ENCODE results near the gene RNF114. TPM values are rescaled to one million over a fixed set of nuclear protein-coding genes. Genes with fewer than 3 reads are reported as not detected.
A peak's percentile ranks its signal among the peaks of the same experiment; 100 is the strongest.

Gene RNF114
- total and polyA plus RNA-seq, 5 donors: 42.8 to 50.0 (median 46.2) TPM

- DNase-seq (no peak), ATAC-seq (no peak)
- no peaks in the 10 kb centered on the region for H3K4me1 ChIP-seq (ENCODE audit: control insufficient read depth, insufficient read depth, low read length)
- no peaks in the 10 kb centered on the region for H3K27me3 ChIP-seq (ENCODE audit: control insufficient read depth, insufficient read depth)
- no peak overlapping the region for H3K4me3 ChIP-seq (ENCODE audit: low read length)
- H3K27ac ChIP-seq (ENCODE audit: low read length): no peak overlapping the region
- 92% methylated on average over 29 of the region's 29 CpGs for WGBS
- intact Hi-C loops (cut with DNase I): no loop called here
- no peaks in the 10 kb centered on the region for H3K9me3 ChIP-seq (ENCODE audit: control insufficient read depth, low read length)
Measured at GRCh38 chr20:49905415-49906091, 30.6 kb upstream of the RNF114 start.

- no peaks in the 10 kb centered on the region for H3K9me3 ChIP-seq (ENCODE audit: control insufficient read depth, low read length)
- no peaks in the 10 kb centered on the region for H3K4me1 ChIP-seq (ENCODE audit: control insufficient read depth, insufficient read depth, low read length)
- intact Hi-C loops (cut with DNase I): no loop called here
- no peaks in the 10 kb centered on the region for H3K27me3 ChIP-seq (ENCODE audit: control insufficient read depth, insufficient read depth)
- H3K27ac ChIP-seq (ENCODE audit: low read length): peak overlapping the region; percentile 13
- 82% methylated on average over 37 of the region's 37 CpGs for WGBS
- ATAC-seq (peak; percentile 5 to 28), DNase-seq (peak in 1 of 3 donors; percentile 61)
- no peak overlapping the region for H3K4me3 ChIP-seq (ENCODE audit: low read length)
Measured at GRCh38 chr20:49906101-49906604, 30.0 kb upstream of the RNF114 start.

GRCh38 chr20:49906615-49907154, 29.5 kb upstream of the RNF114 start:
- intact Hi-C loops (cut with DNase I): no loop called here
- no peak for ATAC-seq
- peak overlapping the region; percentile 13 for H3K27ac ChIP-seq (ENCODE audit: low read length)
- 85% methylated on average over 15 of the region's 15 CpGs for WGBS
- no peaks in the 10 kb centered on the region for H3K4me1 ChIP-seq (ENCODE audit: control insufficient read depth, insufficient read depth, low read length)
- DNase-seq: no peak
- H3K9me3 ChIP-seq (ENCODE audit: control insufficient read depth, low read length): no peaks in the 10 kb centered on the region
- H3K4me3 ChIP-seq (ENCODE audit: low read length): no peak overlapping the region
- H3K27me3 ChIP-seq (ENCODE audit: control insufficient read depth, insufficient read depth): no peaks in the 10 kb centered on the region

GRCh38 chr20:49907405-49908257, 28.6 kb upstream of the RNF114 start:
- H3K4me3 ChIP-seq (ENCODE audit: low read length): no peak overlapping the region
- no peak for DNase-seq
- peak overlapping the region; percentile 16 for H3K27ac ChIP-seq (ENCODE audit: low read length)
- no peaks in the 10 kb centered on the region for H3K4me1 ChIP-seq (ENCODE audit: control insufficient read depth, insufficient read depth, low read length)
- intact Hi-C loops (cut with DNase I): no loop called here
- ATAC-seq: peak in 1 of 2 donors; percentile 23
- WGBS: 86% methylated on average over 19 of the region's 19 CpGs
- no peaks in the 10 kb centered on the region for H3K27me3 ChIP-seq (ENCODE audit: control insufficient read depth, insufficient read depth)
- H3K9me3 ChIP-seq (ENCODE audit: control insufficient read depth, low read length): no peaks in the 10 kb centered on the region

- WGBS: 97% methylated on average over 11 of the region's 11 CpGs
- H3K27me3 ChIP-seq (ENCODE audit: control insufficient read depth, insufficient read depth): no peaks in the 10 kb centered on the region
- H3K4me1 ChIP-seq (ENCODE audit: control insufficient read depth, insufficient read depth, low read length): peaks cover under 1% of the 10 kb centered on the region
- H3K9me3 ChIP-seq (ENCODE audit: control insufficient read depth, low read length): no peaks in the 10 kb centered on the region
- no peak overlapping the region for H3K27ac ChIP-seq (ENCODE audit: low read length)
- ATAC-seq: no peak
- H3K4me3 ChIP-seq (ENCODE audit: low read length): no peak overlapping the region
- intact Hi-C loops (cut with DNase I): no loop called here
- no peak for DNase-seq
Measured at GRCh38 chr20:49908258-49908565, 28.0 kb upstream of the RNF114 start.

GRCh38 chr20:49909499-49910339, 26.5 kb upstream of the RNF114 start:
- ATAC-seq: peak; percentile 66

GRCh38 chr20:49910340-49910706, 25.9 kb upstream of the RNF114 start:
- peaks cover 10% of the 10 kb centered on the region for H3K4me1 ChIP-seq (ENCODE audit: control insufficient read depth, insufficient read depth, low read length)
- no peak overlapping the region for H3K4me3 ChIP-seq (ENCODE audit: low read length)
- DNase-seq (no peak), ATAC-seq (peak in 1 of 2 donors; percentile 6)
- no peaks in the 10 kb centered on the region for H3K27me3 ChIP-seq (ENCODE audit: control insufficient read depth, insufficient read depth)
- H3K9me3 ChIP-seq (ENCODE audit: control insufficient read depth, low read length): no peaks in the 10 kb centered on the region
- intact Hi-C loops (cut with DNase I): no loop called here
- H3K27ac ChIP-seq (ENCODE audit: low read length): peak overlapping the region; percentile 60
- 56% methylated on average over 4 of the region's 4 CpGs for WGBS

More at GRCh38 chr20:49909499-49910339, 26.5 kb upstream of the RNF114 start:
- H3K27me3 ChIP-seq (ENCODE audit: control insufficient read depth, insufficient read depth): no peaks in the 10 kb centered on the region
- no peak overlapping the region for H3K4me3 ChIP-seq (ENCODE audit: low read length)
- no peaks in the 10 kb centered on the region for H3K9me3 ChIP-seq (ENCODE audit: control insufficient read depth, low read length)
- peaks cover 10% of the 10 kb centered on the region for H3K4me1 ChIP-seq (ENCODE audit: control insufficient read depth, insufficient read depth, low read length)
- intact Hi-C loops (cut with DNase I): no loop called here
- H3K27ac ChIP-seq (ENCODE audit: low read length): peak overlapping the region; percentile 60
- WGBS: 56% methylated on average over 28 of the region's 28 CpGs
- DNase-seq: peak in 1 of 3 donors; percentile 65

- H3K9me3 ChIP-seq (ENCODE audit: control insufficient read depth, low read length): no peaks in the 10 kb centered on the region
- DNase-seq (no peak), ATAC-seq (no peak)
- H3K4me3 ChIP-seq (ENCODE audit: low read length): no peak overlapping the region
- peaks cover 13% of the 10 kb centered on the region for H3K4me1 ChIP-seq (ENCODE audit: control insufficient read depth, insufficient read depth, low read length)
- intact Hi-C loops (cut with DNase I): no loop called here
- no peaks in the 10 kb centered on the region for H3K27me3 ChIP-seq (ENCODE audit: control insufficient read depth, insufficient read depth)
- WGBS: 68% methylated on average over 16 of the region's 16 CpGs
- H3K27ac ChIP-seq (ENCODE audit: low read length): no peak overlapping the region
Measured at GRCh38 chr20:49913399-49914047, 22.7 kb upstream of the RNF114 start.

GRCh38 chr20:49914310-49915117, 21.7 kb upstream of the RNF114 start:
- peaks cover 13% of the 10 kb centered on the region for H3K4me1 ChIP-seq (ENCODE audit: control insufficient read depth, insufficient read depth, low read length)
- WGBS: 4% methylated on average over 19 of the region's 19 CpGs
- intact Hi-C loops (cut with DNase I): no loop called here
- peak overlapping the region; percentile 92 for H3K27ac ChIP-seq (ENCODE audit: low read length)
- peak overlapping the region; percentile 93 for H3K4me3 ChIP-seq (ENCODE audit: low read length)
- no peak for ATAC-seq
- H3K9me3 ChIP-seq (ENCODE audit: control insufficient read depth, low read length): no peaks in the 10 kb centered on the region
- H3K27me3 ChIP-seq (ENCODE audit: control insufficient read depth, insufficient read depth): no peaks in the 10 kb centered on the region
- no peak for DNase-seq

- WGBS: under 1% methylated on average over 23 of the region's 23 CpGs
- H3K27ac ChIP-seq (ENCODE audit: low read length): peak overlapping the region; percentile 92
- peak overlapping the region; percentile 93 for H3K4me3 ChIP-seq (ENCODE audit: low read length)
- DNase-seq: no peak
- ATAC-seq: peak in 1 of 2 donors; percentile 38
- intact Hi-C loops (cut with DNase I): no loop called here
- H3K27me3 ChIP-seq (ENCODE audit: control insufficient read depth, insufficient read depth): no peaks in the 10 kb centered on the region
- H3K9me3 ChIP-seq (ENCODE audit: control insufficient read depth, low read length): no peaks in the 10 kb centered on the region
- H3K4me1 ChIP-seq (ENCODE audit: control insufficient read depth, insufficient read depth, low read length): peaks cover 13% of the 10 kb centered on the region
Measured at GRCh38 chr20:49915118-49915379, 21.1 kb upstream of the RNF114 start.

All from right cardiac atrium (tissue), 5 donors.